C4-2B (cell line): ENCODE measurements around the gene ZNF607.
A peak's percentile ranks its signal among the peaks of the same experiment; 100 is the strongest.

ENCODE experiments used
- H3K27ac ChIP-seq: fragments of 450-650 bp; 2 replicates; pipeline ENCODE4 v1.5.1; 2017
- ZFX ChIP-seq: fragments of 450-650 bp; IDR thresholded peaks from 2 replicates; pipeline ENCODE4 v1.6.1; 2017
- TF ChIP-seq, protein P1 (sequence below): fragments of 450-650 bp; conservative IDR thresholded peaks from 2 replicates; pipeline ENCODE4 v1.5.1; 2017; ENCODE audit warnings: mild to moderate bottlenecking

ZNF607 gene

DNA sequence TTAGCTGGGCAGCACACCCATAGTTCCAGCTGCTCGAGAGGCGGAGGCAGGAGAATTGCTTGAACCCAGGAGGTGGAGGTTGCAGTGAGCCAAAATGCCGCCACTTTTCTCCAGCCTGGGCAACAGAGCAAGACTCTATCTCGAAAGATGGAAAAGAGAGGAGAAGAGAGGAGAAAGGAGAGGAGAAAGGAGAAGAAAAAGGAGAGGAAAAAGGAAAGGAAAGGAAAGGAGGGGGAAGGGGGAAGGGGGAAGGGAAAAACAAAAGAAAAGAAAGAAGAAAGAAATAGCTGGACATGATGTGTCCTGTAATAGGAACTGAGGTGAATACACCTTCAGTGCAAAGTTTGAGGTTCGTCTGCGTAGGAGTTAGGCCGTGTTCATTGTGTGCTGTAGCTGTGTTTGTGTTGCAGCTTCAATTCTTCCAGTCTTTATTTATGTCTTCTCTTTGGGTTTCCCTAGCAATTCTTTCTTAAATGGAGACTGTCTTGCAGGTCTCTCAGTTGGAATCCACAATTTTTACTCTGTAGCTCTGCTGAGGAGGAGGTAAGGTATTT lies 13.4 kb downstream of the ZNF607 start:
- no peak overlapping the region for H3K27ac ChIP-seq
- TF ChIP-seq, protein P1, sequence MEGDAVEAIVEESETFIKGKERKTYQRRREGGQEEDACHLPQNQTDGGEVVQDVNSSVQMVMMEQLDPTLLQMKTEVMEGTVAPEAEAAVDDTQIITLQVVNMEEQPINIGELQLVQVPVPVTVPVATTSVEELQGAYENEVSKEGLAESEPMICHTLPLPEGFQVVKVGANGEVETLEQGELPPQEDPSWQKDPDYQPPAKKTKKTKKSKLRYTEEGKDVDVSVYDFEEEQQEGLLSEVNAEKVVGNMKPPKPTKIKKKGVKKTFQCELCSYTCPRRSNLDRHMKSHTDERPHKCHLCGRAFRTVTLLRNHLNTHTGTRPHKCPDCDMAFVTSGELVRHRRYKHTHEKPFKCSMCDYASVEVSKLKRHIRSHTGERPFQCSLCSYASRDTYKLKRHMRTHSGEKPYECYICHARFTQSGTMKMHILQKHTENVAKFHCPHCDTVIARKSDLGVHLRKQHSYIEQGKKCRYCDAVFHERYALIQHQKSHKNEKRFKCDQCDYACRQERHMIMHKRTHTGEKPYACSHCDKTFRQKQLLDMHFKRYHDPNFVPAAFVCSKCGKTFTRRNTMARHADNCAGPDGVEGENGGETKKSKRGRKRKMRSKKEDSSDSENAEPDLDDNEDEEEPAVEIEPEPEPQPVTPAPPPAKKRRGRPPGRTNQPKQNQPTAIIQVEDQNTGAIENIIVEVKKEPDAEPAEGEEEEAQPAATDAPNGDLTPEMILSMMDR = no peak
- TF ChIP-seq ZFX = no peak

DNA sequence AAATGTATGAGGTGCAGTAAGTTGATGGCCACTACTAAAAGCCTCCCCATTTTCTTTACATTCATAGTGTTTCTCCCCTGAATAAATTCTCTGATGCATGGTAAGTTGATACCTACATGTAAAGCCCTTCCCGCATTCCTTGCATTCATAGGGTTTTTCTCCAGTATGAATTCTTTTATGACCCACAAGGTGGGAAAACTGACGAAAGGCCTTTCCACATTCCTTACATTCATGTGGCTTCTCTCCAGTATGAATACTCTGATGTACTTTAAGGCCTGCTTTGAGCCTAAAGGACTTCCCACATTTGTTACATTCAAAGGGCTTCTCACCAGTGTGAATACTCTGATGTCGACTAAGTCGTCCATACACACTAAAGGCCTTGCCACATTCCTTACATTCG lies 20.5 kb downstream of the ZNF607 start:
- TF ChIP-seq, protein P1 = no peak
- TF ChIP-seq ZFX = no peak

DNA sequence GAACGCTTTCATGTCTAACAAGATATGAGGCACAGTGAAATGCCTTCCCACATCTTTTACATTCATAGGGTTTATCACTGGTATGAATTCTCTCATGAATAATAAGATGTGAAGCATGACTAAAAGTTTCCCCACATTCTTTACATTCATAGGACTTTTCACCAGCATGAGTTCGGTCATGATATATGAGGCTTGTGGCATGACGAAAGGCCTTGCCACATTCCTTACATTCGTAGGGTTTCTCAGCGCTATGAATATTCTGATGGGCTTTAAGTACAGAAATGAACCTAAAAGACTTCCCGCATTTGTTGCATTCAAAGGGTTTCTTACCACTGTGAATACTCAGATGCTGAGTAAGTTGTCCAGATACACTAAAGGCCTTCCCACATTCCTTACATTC lies 21.3 kb downstream of the ZNF607 start:
- no peak for TF ChIP-seq ZFX
- TF ChIP-seq, protein P1 = no peak
- H3K27ac ChIP-seq = no peak overlapping the region

More for the DNA sequence above, 20.5 kb downstream of the ZNF607 start:
- H3K27ac ChIP-seq = no peak overlapping the region

DNA sequence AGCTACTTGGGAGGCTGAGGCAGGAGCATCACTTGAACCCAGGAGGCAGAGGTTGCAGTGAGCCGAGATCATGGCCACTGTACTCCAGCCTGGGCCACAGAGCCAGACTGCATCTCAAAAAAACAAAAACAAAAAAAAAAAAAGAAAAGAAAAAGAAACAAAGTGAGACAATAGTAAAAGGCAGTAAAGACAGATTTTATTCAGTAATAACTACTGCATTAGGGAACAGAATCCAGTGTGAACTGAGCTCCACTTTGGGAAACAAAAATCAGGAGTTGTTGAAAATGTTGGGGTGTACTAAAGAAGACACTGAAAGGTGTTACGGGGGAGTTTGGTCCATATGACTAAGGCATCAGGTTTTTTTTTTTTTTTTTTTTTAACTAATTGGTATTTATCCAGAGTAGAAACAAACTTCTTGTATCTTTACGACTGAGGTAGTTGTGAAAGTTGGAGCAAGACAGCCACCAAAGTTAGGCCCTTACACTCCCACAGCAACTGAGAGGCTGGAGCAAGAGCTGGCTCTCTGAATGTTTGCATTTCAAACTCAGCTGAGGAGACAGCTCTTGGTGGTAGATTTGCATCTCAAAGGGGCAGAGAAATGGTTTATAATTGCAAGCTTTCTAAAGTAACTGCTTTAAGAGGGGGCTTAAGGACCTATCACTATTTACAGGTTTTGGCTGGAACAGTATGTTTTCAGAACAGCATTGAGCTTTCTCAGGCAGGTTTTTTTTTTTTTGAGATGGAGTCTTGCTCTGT lies 24.2 kb downstream of the ZNF607 start:
- H3K27ac ChIP-seq = no peak overlapping the region
- TF ChIP-seq, protein P1 = no peak
- TF ChIP-seq ZFX = no peak

DNA sequence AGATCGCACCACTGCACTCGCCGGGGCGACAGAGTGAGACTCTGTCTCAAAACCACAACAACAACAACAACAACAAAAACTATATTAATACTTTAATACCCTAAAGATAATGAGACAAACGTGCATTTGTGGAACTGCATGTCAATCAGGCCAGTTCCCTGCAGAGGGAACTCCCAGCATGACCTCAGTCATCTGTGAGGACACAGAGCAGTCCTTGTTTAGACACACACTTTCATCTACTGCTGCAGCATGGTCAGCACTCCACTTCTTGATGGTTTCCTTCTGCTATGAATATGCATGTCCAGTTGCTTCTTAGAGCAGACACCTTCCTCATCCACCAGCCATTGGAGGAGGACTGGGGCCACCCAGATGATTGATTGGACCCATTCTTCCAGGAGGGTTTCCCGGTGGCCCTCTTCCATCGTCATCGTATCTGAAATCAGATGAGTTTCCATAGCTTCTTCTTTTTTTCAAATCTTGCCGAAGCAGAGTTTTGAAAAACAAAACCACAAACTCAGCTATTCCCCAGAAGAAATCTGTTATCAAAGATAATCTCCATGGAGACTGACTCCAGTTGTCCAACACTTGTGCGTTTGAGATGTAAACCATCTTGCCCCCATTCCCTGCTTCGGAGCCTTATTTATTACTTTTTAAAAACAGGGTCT lies 26.5 kb downstream of the ZNF607 start:
- TF ChIP-seq, protein P1 = no peak
- no peak for TF ChIP-seq ZFX
- H3K27ac ChIP-seq = no peak overlapping the region

- H3K27ac ChIP-seq = peak overlapping the region; percentile 1; the same call in 1 of the 2 replicates
- no peak for TF ChIP-seq ZFX
- TF ChIP-seq, protein P1 = no peak
These were observed 27.6 kb downstream of the ZNF607 start for GRCh38 chr19:37691881-37692504.

GRCh38 chr19:37683520-37683919 lies 36.0 kb downstream of the ZNF607 start:
- TF ChIP-seq, protein P1 = no peak
- no peak for TF ChIP-seq ZFX
- H3K27ac ChIP-seq = no peak overlapping the region
